ENCODE measurements around the gene DDX28. TPM values are rescaled to one million over a fixed set of nuclear protein-coding genes. Genes with fewer than 3 reads are reported as not detected.
"Not testable (repeated sequence)": the region's sequence is repeated elsewhere in the genome, so short reads cannot be mapped to it uniquely, and the experiment has no call there.

DDX28 gene
- polyA plus RNA-seq, 3 donors, result 14.7 to 42.9 (median 27.7) TPM

DNA sequence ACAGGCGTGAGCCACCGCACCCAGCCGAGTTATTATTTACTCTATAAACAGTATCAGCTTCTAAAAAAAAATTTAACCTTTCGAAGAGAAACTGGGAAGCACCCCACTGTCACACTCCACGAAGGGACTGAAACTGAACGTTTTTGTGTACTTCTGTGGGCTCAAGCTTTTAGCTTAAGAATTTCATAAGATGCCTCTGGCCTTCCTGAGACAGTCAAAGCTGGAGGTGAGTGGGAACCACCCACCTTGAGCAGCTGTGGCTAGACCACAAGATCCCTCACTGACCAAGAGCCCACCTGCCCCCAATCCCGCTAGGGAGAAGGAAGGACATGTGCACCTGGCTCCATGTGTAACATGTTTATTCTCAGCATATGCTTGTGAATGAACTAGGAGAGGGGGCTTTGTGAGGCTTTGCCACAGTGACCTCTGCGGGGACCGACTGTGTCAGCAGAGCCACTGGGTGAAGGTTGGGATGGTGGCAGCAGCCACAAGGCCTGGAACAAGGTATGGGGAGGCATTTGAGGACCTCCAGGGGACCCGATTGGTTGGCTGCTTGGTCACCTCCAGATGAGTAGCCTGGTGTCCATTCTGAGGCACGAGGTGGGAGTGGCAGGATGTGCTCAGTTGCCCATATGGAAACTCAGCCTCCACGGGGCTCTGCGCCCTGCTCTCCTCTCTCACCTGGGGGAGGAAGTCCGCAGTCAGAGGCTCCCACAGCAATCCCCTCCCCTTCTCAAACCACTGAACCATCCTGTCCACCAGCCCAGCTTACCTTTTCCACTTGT lies 47.5 kb downstream of the DDX28 start:
- intact Hi-C loops (cut with micrococcal nuclease), result no loop called here
- no peak overlapping the region for H3K4me3 ChIP-seq (replicated peaks in 1 of 3; ENCODE audit: low read depth in 2 of 3, low read length in 3 of 3)
- H3K79me2 ChIP-seq (ENCODE audit: insufficient read depth, low read length), result no peaks in the 10 kb centered on the region
- no peak overlapping the region for H3K4me3 Mint-ChIP-seq
- H2AFZ ChIP-seq (ENCODE audit: insufficient read depth, low read depth, low read length, poor library complexity, severe bottlenecking), result no peak overlapping the region
- no peaks in the 10 kb centered on the region for H3K36me3 Mint-ChIP-seq
- peaks cover 3 to 16% (median 12%) of the 10 kb centered on the region in 3 donors for H3K27me3 Mint-ChIP-seq (ENCODE audit: low read depth in 3 of 3)
- no peaks in the 10 kb centered on the region for H3K27me3 ChIP-seq (ENCODE audit: control insufficient read depth in 2 of 2, insufficient read depth in 2 of 2, low read length in 2 of 2)
- no peaks in the 10 kb centered on the region for H3K9me3 Mint-ChIP-seq
- no peak overlapping the region for H3K27ac Mint-ChIP-seq
- TF ChIP-seq, protein P1, sequence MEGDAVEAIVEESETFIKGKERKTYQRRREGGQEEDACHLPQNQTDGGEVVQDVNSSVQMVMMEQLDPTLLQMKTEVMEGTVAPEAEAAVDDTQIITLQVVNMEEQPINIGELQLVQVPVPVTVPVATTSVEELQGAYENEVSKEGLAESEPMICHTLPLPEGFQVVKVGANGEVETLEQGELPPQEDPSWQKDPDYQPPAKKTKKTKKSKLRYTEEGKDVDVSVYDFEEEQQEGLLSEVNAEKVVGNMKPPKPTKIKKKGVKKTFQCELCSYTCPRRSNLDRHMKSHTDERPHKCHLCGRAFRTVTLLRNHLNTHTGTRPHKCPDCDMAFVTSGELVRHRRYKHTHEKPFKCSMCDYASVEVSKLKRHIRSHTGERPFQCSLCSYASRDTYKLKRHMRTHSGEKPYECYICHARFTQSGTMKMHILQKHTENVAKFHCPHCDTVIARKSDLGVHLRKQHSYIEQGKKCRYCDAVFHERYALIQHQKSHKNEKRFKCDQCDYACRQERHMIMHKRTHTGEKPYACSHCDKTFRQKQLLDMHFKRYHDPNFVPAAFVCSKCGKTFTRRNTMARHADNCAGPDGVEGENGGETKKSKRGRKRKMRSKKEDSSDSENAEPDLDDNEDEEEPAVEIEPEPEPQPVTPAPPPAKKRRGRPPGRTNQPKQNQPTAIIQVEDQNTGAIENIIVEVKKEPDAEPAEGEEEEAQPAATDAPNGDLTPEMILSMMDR (IDR thresholded peaks at IDR 0.05), result no peak
- no peak overlapping the region for H3K27ac ChIP-seq (ENCODE audit: low read depth in 1 of 2, low read length in 2 of 2)
- no peaks in the 10 kb centered on the region for H4K20me1 ChIP-seq (ENCODE audit: insufficient read depth, low read length)
- DNase-seq, result no peak
- H3K4me1 ChIP-seq (ENCODE audit: control insufficient read depth in 1 of 2, insufficient read depth in 2 of 2, low read length in 2 of 2), result no peaks in the 10 kb centered on the region
- H3K9me3 ChIP-seq (replicated peaks in 1 of 2; ENCODE audit: control insufficient read depth in 1 of 2, insufficient read depth in 1 of 2, low read length in 2 of 2), result no peaks in the 10 kb centered on the region
- H3K36me3 ChIP-seq (replicated peaks in 1 of 2; ENCODE audit: control insufficient read depth in 1 of 2, insufficient read depth in 2 of 2, low read length in 2 of 2), result no peaks in the 10 kb centered on the region
- no peak overlapping the region for H3K4me2 ChIP-seq (replicated peaks; ENCODE audit: extremely low read depth, low read length, poor library complexity, severe bottlenecking)
- no peak overlapping the region for H3K9ac ChIP-seq (ENCODE audit: insufficient read depth, low read length, poor library complexity, severe bottlenecking)
- 97% methylated on average over 10 of the region's 14 CpGs for WGBS (ENCODE audit: insufficient coverage)
- no peaks in the 10 kb centered on the region for H3K4me1 Mint-ChIP-seq

DNA sequence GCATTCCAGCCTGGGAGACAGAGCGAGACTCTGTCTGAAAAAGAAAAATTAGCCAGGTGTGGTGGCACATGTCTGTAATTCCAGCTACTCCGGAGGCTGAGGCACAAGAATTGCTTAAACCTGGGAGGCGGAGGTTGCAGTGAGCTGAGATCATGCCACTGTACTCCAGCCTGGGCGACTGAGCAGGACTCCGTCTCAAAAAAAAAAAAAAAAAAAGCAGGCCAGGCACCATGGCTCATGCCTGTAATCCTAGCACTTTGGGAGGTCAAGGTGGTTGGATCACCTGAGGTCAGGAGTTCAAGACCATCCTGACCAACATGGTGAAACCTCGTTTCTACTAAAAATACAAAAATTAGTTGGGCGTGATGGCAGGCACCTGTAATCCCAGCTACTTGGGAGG lies 50.7 kb downstream of the DDX28 start:
- DNase-seq; H4K20me1 ChIP-seq (ENCODE audit: insufficient read depth, low read length); H3K9me3 Mint-ChIP-seq; H3K9me3 ChIP-seq (replicated peaks in 1 of 2; ENCODE audit: control insufficient read depth in 1 of 2, insufficient read depth in 1 of 2, low read length in 2 of 2); H2AFZ ChIP-seq (ENCODE audit: insufficient read depth, low read depth, low read length, poor library complexity, severe bottlenecking); H3K4me2 ChIP-seq (replicated peaks; ENCODE audit: extremely low read depth, low read length, poor library complexity, severe bottlenecking); H3K27me3 ChIP-seq (ENCODE audit: control insufficient read depth in 2 of 2, insufficient read depth in 2 of 2, low read length in 2 of 2); H3K4me3 Mint-ChIP-seq; H3K27ac Mint-ChIP-seq; H3K27ac ChIP-seq (ENCODE audit: low read depth in 1 of 2, low read length in 2 of 2); H3K79me2 ChIP-seq (ENCODE audit: insufficient read depth, low read length); H3K4me3 ChIP-seq (replicated peaks in 1 of 3; ENCODE audit: low read depth in 2 of 3, low read length in 3 of 3); intact Hi-C loops (cut with micrococcal nuclease); H3K9ac ChIP-seq (ENCODE audit: insufficient read depth, low read length, poor library complexity, severe bottlenecking); H3K36me3 ChIP-seq (replicated peaks in 1 of 2; ENCODE audit: control insufficient read depth in 1 of 2, insufficient read depth in 2 of 2, low read length in 2 of 2); H3K36me3 Mint-ChIP-seq: not testable (repeated sequence)
- Mint-ChIP-seq H3K4me1 (peaks cover 12% of the 10 kb centered on the region), H3K27me3 (ENCODE audit: low read depth in 3 of 3) (peaks cover 5 to 13% (median 11%) of the 10 kb centered on the region in 3 donors)
- 95% methylated on average over 6 of the region's 7 CpGs for WGBS (ENCODE audit: insufficient coverage)
- peaks cover 8 to 11% of the 10 kb centered on the region in 2 donors for H3K4me1 ChIP-seq (ENCODE audit: control insufficient read depth in 1 of 2, insufficient read depth in 2 of 2, low read length in 2 of 2)

All from CD14-positive monocyte (primary cell).